CMK (cell line): ENCODE results near the gene SRGAP3.

ENCODE experiments used
- DNase-seq: peaks from one replicate; pipeline ENCODE4 v3.0.0-alpha.2; 2010; ENCODE audit warnings: low read depth

SRGAP3 gene

GRCh38 chr3:9172851-9173321, 76.6 kb downstream of the SRGAP3 start:
- no peak for DNase-seq

- DNase-seq: no peak
These were observed 78.6 kb downstream of the SRGAP3 start for GRCh38 chr3:9170851-9171160.

DNA sequence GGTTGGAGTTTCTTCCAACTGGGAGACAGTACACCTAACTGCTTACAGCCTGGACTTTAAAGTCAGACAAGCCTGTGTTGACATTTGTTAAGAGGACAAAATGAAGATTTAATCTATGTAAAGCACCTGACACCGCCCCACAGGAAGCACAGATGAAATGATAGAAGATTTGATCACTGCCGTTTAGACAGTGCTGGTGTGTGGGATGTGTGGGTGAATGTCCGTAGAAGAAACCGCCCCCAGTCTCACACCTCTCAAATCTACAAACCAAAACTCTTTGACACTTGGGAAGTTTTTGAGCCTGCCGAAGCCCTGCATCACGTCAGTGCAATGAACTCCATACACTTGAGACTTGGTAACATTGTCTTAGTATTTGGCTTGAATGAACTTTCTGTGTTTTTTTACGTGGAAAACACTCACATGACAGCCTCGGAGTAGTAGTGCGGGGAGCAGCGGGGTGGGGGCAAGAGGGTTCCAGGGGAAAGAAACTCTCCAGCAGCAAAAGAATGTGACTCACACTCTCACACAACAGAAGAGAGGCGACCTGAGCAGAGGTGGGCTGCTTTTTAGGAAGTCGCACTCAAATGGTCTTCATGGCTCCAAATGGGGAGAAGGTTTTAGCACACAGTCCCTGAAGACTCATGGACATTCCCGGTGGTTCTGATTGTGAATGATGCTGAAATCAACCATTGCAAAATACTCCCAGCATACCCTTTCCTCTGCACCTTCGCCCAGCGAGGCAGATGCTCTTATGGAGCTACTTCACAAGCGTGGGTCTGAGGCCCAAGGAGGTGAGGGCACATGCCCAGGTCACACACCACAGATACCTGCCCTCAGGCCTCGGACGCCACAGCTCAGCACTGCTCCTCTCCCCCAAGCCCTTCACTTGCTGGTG, 79.2 kb downstream of the SRGAP3 start:
- DNase-seq: no peak

DNA sequence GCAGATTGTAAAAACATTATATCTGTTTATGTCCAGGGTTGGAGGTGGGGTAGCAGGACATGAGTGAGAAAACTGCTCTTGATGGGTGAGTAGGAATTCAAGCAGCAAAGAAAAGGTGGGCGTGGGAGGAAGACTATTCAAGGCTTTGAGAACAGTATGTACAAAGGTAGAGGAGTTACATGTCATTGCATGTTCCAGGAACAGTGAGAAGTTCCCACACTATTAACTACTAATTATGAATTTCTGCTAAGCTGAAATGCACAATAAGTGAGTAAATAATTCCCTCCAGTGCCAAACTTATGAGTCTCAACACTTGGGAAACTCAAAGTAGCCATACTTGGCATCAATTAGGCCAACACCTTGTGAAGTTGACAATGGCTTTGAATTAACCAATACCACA, 80.1 kb downstream of the SRGAP3 start:
- DNase-seq: no peak

GRCh38 chr3:9168241-9168741, 81.2 kb downstream of the SRGAP3 start:
- no peak for DNase-seq

- no peak for DNase-seq
These were observed 82.2 kb downstream of the SRGAP3 start for GRCh38 chr3:9167222-9167621.

DNA sequence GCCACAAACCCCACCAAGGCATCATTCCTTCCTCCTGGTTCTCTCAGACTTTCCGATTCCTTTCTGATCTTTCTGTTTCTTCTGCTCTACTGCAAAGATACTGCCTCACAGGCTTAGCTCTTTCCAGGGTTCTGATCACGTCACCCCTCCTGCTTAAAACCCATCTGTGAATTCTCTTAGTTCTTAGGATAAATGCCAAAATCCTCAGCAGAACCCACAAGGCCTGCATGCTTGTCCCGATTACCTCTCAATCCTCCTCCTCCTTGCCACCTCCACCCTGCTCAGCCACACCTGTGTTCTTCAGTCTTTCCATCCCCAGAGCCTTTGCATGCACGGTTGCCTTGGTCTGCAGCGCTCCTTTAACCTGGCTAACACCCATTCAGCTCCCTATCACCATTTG, 84.0 kb downstream of the SRGAP3 start:
- DNase-seq: no peak

GRCh38 chr3:9163289-9163688, 86.2 kb downstream of the SRGAP3 start:
- DNase-seq: no peak

GRCh38 chr3:9161811-9162210, 87.6 kb downstream of the SRGAP3 start:
- no peak for DNase-seq

- DNase-seq: no peak
These were observed 88.1 kb downstream of the SRGAP3 start for GRCh38 chr3:9161298-9161697.

DNA sequence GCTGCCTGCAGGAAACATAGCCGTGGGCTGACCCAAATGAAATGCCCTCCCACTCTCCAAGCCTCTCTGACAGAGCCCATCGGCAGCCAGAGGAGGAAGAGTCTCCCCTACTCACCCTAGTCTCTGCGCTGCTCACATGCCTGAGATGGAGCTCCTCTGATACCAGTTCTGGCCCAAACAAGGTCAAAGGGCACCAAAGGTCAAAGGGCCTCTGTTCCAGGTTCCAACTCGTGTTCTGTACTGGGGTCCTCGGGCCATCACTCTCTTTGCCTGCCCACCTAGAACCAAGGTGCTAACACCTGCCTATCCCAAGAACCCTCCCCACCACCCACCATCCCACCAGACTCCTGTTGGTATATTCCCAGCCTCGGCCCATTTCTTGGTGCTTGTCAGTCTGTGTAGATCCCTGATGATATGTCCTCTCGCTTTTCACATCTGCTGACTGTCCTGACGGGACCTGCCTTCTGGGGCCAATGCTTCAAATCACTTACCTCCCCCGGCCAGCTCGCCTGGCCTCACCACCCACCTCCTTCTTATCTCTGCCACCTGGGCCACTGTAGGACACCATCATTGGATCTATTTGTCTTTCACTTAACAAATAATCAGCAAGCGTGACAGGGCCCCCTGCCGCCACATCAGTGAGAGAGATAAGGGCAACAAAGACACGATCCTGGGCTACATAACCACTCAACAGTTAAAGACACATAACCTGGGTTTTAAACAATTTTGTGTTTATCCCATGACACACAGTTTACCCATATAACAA, 90.4 kb downstream of the SRGAP3 start:
- DNase-seq: no peak

DNA sequence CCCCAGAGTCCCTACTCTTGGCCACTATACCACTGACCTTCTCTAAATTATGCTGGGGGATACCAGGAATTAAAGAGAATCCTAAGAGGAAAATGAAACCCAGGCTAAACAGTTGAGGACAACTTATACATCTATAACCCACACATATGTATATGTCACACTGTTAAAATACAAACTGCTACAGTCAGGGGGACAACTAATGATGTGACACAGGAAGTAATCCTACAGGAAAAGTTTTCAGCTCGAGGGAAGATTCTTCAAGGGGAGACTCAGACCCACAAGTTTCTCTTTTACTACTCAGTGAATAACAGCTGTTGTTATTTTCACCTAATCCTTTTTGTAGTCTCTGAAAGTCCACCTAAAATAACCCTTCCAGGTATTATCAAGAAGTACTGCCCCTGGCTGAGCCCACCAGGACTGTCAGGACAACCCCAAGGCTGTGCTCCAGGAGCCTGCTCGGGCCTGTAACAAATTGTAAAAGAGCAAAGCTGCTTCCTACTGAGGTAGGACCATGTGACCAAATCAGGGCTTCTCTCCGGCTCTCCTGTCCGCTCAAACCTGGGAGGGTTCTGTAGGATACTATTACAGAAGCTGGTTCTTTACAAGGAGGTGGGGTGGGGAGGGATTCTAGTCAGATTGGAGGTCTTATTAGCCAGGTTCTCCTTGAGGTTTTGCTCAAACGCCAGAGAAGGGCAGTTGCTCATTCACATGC, 91.6 kb downstream of the SRGAP3 start:
- no peak for DNase-seq

DNA sequence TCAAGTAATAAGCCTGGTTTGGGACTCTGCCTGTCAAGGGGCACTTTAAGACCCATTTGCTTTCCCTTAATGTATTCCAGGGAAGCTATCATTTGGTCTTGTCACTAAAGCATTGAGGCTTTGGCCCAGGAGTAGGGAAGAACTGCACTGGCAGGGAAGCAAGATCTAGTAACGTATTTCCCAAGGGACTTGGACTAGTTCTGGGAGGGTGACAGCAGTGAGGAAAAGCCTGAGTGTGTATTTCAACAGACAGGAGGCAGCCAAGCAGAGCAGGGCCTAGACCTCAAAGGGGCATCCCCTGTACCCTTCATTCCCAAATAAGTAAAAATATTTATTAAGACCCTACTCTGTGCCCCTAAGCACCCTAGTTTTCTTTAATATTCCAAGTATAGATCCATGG, 92.8 kb downstream of the SRGAP3 start:
- DNase-seq: no peak

- no peak for DNase-seq
These were observed 94.4 kb downstream of the SRGAP3 start for GRCh38 chr3:9155028-9155427.

DNA sequence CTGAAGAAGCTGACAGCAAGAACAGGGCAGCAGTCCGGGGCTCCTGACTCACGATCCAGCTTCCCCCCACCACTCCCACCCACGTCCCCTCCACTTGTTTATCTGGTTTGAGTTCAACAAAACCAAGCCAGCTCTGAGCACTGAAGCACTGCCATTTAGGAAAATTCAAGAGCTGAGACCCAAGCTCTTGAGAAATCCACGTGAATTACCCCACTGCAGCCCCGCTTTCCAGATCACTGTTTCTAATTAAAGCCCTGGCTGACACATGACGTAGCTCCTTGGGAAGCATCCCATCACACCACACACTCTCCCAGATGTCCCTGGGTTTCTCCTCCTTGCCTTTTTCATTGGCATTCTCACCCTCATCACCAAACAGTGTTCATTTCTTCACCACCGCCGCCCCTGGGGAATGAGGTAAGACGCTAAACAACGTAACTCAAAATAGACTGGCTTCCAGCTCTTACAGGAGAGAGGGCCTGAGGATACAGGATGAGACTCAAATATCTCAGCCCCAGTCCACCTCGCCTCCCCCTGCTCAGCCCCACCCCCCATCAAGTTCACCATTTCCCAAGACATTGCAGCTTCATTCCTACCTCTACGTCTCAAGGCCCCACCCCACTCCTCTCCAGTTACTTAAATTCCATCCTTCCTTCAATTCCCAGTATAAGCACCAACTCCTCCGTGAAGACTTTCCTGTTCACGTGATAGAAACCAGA, 95.4 kb downstream of the SRGAP3 start:
- no peak for DNase-seq

GRCh38 chr3:9151240-9151639, 98.2 kb downstream of the SRGAP3 start:
- no peak for DNase-seq

- no peak for DNase-seq
These were observed 99.9 kb downstream of the SRGAP3 start for GRCh38 chr3:9149566-9149965.

GRCh38 chr3:9147896-9148266, 101.6 kb downstream of the SRGAP3 start:
- DNase-seq: no peak

DNA sequence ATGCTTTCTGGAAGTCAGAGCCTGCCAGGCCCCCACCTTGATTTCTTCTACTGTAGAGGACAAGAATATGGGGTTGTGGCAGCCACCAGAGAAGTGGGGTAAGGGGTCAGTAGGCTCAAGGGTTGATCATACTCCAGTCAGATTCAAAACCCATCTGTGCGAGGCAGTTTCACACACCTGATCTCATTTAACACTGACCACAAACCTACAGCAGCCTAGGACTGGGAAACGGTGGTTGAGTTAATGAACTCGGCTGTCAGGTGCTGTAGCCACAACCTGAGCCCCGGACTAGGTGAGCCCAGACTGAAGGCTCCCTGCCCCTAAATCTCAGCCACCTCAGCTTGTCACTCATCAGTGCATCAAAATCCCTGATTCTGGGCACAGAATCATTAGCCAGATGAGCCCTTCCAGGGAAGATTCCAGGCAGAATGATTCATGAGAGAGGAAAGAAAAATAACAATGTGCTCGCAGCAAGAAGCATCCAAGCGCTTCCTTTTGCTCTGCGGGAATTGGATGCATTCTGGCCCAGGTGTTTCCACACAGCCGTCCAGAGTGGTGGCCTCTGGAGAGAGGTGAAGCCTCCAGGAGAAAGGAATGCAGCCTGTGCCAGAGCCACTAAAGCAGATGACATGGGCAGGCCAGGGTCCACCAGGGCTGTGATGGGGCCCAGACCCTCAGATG, 102.1 kb downstream of the SRGAP3 start:
- DNase-seq: no peak

- DNase-seq: no peak
These were observed 102.9 kb downstream of the SRGAP3 start for GRCh38 chr3:9146367-9147071.

DNA sequence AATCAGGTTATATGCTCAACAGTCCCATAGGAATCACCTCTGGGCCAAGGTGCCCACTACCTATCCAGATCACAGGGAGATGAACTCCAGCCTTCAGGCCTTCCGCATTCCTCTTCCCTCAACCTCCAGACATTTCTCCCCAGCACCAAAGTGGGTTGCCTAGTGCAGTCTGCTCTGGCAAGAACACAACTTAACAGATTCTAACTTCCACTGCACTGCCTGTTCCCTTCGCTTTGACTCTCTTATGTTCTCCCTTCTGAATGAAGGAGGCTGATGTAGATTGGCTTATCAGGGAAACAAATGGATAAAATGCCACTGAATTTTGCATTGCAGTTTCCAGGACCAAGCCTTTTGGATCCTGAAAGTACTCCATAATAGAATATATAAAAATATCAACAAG, 106.3 kb downstream of the SRGAP3 start:
- DNase-seq: no peak
